Mesodermal cell (in vitro differentiated cells): ENCODE results near the gene MYL6.

ENCODE experiments used
- H3K27ac ChIP-seq: 2 replicates; pipeline ENCODE4 v1.7.0; 2013; ENCODE audit warnings: mild to moderate bottlenecking, low read depth, low read length, moderate library complexity; ENCODE audit not compliant: severe bottlenecking
- H3K36me3 ChIP-seq: 2 replicates; pipeline ENCODE4 v1.7.1; 2013; ENCODE audit warnings: mild to moderate bottlenecking, low read length, moderate library complexity; ENCODE audit not compliant: control insufficient read depth, insufficient read depth
- H3K4me1 ChIP-seq: one replicate; pipeline ENCODE4 v1.7.1; 2013; ENCODE audit warnings: mild to moderate bottlenecking, low read length; ENCODE audit not compliant: insufficient read depth, control insufficient read depth, poor library complexity, severe bottlenecking
- H3K4me3 ChIP-seq: 2 replicates; pipeline ENCODE4 v1.7.0; 2013; ENCODE audit warnings: low read length, control low read depth, mild to moderate bottlenecking; ENCODE audit not compliant: insufficient read depth, poor library complexity, severe bottlenecking; ENCODE audit errors: extremely low read depth
- H3K9me3 ChIP-seq: 2 replicates; pipeline ENCODE4 v1.7.1; 2013; ENCODE audit warnings: mild to moderate bottlenecking, low read length, moderate library complexity; ENCODE audit not compliant: control insufficient read depth
- WGBS, 2 experiments: methylation state at CpG; one replicate each; pipeline ENCODE4 v1.1.5; 2013; ENCODE audit warnings: missing lambda C conversion rate in 2 of 2; ENCODE audit not compliant: insufficient coverage in 2 of 2; 5-methylcytosine and 5-hydroxymethylcytosine counted together

MYL6 gene

GRCh38 chr12:56169229-56169759 lies 11.1 kb downstream of the MYL6 start:
- no peaks in the 10 kb centered on the region for H3K4me1 ChIP-seq
- H3K36me3 ChIP-seq: peaks cover 92% of the 10 kb centered on the region
- H3K9me3 ChIP-seq: no peaks in the 10 kb centered on the region
- H3K4me3 ChIP-seq: no peak overlapping the region
- H3K27ac ChIP-seq: no peak overlapping the region
- 93 to 94% methylated on average over 10 to 11 of the region's 11 CpGs for WGBS, 2 experiments

GRCh38 chr12:56172839-56173238 lies 14.7 kb downstream of the MYL6 start:
- Histone ChIP-seq H3K36me3 (peaks cover 92% of the 10 kb centered on the region), H3K4me3 (no peak overlapping the region), H3K4me1 (no peaks in the 10 kb centered on the region), H3K9me3 (no peaks in the 10 kb centered on the region), H3K27ac (no peak overlapping the region)
- 93% methylated on average over 5 to 7 of the region's 7 CpGs for WGBS, 2 experiments

GRCh38 chr12:56178347-56178746 lies 20.2 kb downstream of the MYL6 start:
- Histone ChIP-seq H3K36me3 (peaks cover 90% of the 10 kb centered on the region), H3K27ac (no peak overlapping the region), H3K9me3 (no peaks in the 10 kb centered on the region), H3K4me3 (no peak overlapping the region), H3K4me1 (no peaks in the 10 kb centered on the region)
- WGBS, 2 experiments: 92% methylated on average over 2 of the region's 3 CpGs; no CpG with 5 or more reads in 1 of the 2 experiments

GRCh38 chr12:56186957-56187356 lies 28.8 kb downstream of the MYL6 start:
- WGBS, 2 experiments: 100% methylated on average over 2 of the region's 2 CpGs; no CpG with 5 or more reads in 1 of the 2 experiments
- Histone ChIP-seq H3K36me3 (peaks cover 55% of the 10 kb centered on the region), H3K9me3 (no peaks in the 10 kb centered on the region), H3K4me1 (peaks cover 10% of the 10 kb centered on the region), H3K27ac (no peak overlapping the region), H3K4me3 (no peak overlapping the region)

DNA sequence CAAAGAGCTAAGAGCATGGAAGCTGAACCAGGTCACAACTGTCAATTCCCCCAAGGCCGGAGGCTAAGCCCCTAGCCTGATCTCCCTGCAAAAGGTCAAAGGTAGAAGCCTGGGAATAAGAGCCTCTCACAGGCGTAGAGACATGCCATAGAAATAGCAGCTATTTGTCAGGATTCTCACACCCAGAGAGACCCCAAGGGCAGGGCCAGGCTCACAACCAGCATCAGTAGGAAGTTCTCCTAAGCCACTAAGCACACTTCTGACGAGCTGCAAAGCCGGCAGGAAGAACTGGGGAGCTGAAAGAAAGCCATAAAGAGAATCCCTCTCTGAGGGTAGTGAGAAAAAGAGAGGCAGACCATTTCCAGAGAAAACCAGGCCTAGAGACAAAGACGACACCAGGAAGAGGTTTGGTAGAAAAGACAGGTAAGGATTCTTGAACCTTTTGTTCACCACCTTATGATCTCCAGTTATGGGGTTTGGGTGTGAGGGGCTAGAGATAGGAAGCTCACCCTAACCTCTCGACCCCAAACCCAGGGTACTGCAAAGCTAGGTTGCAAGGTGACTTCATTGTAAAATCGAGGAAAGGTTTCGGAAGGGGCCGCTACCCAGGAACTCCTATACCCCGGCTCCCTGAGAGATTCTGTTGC lies 30.1 kb downstream of the MYL6 start:
- Histone ChIP-seq H3K36me3 (peaks cover 44% of the 10 kb centered on the region), H3K4me1 (peaks cover 10% of the 10 kb centered on the region), H3K4me3 (peak overlapping the region; percentile 89), H3K27ac (peak overlapping the region; percentile 81), H3K9me3 (peaks cover 1% of the 10 kb centered on the region)
- WGBS, 2 experiments: 20 to 24% methylated on average over 6 to 8 of the region's 10 CpGs

DNA sequence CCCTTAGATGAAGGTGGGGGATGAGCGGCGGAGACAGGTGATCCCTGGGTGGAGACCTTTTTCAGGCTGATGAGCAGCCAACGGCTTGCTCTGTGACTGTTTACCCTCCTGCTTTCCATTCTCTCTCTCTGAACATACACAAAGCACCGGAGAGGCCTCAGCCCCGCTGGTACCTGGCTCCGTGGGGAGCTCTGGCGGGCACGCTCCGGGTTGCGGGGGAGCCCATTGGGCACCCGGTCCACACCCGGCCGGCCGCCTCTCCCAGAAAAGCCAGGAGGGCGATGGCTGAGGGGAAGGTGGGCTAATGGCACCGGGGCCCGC lies 30.6 kb downstream of the MYL6 start:
- H3K27ac ChIP-seq: peak overlapping the region; percentile 81
- H3K4me3 ChIP-seq: peak overlapping the region; percentile 89
- H3K36me3 ChIP-seq: peaks cover 39% of the 10 kb centered on the region
- WGBS, 2 experiments: 0 to 1% methylated on average over 11 to 12 of the region's 17 CpGs
- peaks cover 4% of the 10 kb centered on the region for H3K9me3 ChIP-seq
- H3K4me1 ChIP-seq: peaks cover 10% of the 10 kb centered on the region

DNA sequence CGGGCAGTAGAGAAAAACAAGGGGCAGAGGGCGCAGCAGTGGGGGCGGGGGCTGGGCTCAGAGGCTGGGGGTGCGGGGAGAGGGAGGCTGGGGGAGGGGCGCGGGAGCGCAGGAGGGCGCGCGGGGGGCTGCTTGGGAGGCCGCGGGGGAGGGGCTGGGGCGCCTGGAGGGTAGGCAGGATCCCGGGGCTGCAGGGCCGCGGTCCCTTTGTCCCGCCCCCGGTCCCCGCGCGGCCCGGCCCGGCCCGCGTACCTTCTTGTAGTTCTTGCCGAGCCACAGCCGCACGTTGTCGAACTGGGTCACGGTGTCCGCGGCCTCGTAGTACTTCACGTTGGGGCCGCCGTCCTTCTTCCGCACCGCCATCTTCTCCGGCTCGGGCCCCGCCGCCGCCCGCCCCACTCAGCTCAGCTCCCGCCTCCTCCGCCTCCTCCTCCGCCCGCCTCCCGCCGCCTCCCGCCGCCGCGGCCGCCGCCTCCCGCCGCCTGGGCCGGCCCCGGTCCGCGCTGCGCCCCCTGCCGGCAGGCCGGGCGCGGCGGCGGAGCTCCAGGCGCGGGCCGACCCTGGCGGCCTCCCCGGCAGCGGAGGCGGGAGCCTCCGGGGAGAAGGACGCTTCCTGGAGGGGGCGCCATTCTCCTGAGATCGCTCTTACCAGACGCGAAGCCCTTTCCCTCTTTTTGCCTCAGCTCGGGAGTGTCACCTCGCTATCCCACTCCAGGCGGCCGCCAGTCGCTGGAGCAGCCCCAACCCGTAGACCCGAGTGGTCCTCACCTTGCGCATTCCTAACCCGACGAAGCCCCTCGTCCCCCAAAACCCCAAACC lies 31.1 kb downstream of the MYL6 start, which contains the start of gene SMARCC2:
Gene SMARCC2, minus strand, starts transcription at position 385 of the 819 bp plus-strand sequence. Its CDS starts 22 bp downstream, at position 363.
- H3K36me3 ChIP-seq: peaks cover 33% of the 10 kb centered on the region
- peaks cover 4% of the 10 kb centered on the region for H3K9me3 ChIP-seq
- WGBS, 2 experiments: 0% methylated on average over 51 to 73 of the region's 93 CpGs
- H3K4me1 ChIP-seq: peaks cover 10% of the 10 kb centered on the region
- peak within 1 kb of the TSS; percentile 81 for H3K27ac ChIP-seq
- H3K4me3 ChIP-seq: peak within 1 kb of the TSS; percentile 89

- Histone ChIP-seq H3K4me1 (peaks cover 10% of the 10 kb centered on the region), H3K9me3 (peaks cover 4% of the 10 kb centered on the region), H3K27ac (peak overlapping the region; percentile 57), H3K36me3 (peaks cover 25% of the 10 kb centered on the region), H3K4me3 (peak overlapping the region; percentile 89)
- 4 to 6% methylated on average over 14 to 28 of the region's 42 CpGs for WGBS, 2 experiments
These were observed 31.9 kb downstream of the MYL6 start for GRCh38 chr12:56189918-56190694.

DNA sequence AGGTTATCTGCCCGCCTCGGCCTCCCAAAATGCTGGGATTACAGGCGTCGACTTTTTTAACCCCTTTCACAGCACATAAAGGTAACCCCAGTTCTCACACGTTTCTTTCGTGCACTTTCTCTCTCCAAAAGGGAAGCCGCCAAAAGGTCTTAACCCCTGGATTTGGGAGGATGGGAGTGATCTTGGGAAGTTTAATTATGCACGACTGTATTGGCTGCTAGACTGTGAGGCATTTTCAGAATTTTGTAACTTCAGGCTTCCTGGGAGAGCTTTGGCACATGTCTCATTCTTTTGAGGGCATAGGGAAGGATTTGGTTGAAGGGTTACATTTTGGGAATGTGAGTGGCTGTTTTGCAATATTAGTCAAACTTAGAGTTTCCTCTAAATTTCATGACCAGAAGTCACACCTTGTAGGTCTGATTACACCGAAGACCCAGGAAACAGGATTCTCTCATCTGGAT lies 32.6 kb downstream of the MYL6 start:
- WGBS, 2 experiments: 41 to 52% methylated on average over 5 to 7 of the region's 9 CpGs
- Histone ChIP-seq H3K27ac (peak overlapping the region; percentile 4), H3K4me3 (peak overlapping the region; percentile 89), H3K36me3 (peaks cover 19% of the 10 kb centered on the region), H3K9me3 (peaks cover 4% of the 10 kb centered on the region), H3K4me1 (peaks cover 10% of the 10 kb centered on the region)

DNA sequence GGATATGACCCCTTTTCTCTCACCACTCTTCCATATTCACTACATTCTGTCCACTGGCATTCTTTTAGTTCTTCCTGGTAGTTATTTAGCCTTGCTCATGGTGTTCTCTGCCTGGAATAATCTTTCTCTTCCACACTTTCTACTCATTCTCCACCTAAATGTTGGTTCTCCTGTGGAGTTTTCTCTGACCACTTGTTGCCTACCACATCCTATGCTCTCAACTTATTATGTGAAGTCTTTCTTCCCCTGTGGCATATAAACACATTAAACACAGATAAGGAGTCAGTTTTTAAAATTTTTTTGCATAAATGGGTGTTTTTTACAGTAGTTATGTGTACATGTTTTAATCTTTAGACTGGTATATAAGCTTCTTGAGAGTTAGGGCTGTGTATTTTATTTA lies 34.4 kb downstream of the MYL6 start:
- peaks cover 7% of the 10 kb centered on the region for H3K4me1 ChIP-seq
- H3K9me3 ChIP-seq: peaks cover 4% of the 10 kb centered on the region
- H3K36me3 ChIP-seq: peaks cover 5% of the 10 kb centered on the region
- H3K4me3 ChIP-seq: no peak overlapping the region
- H3K27ac ChIP-seq: no peak overlapping the region
